ENCODE measurements around the gene PHF2.

DNA sequence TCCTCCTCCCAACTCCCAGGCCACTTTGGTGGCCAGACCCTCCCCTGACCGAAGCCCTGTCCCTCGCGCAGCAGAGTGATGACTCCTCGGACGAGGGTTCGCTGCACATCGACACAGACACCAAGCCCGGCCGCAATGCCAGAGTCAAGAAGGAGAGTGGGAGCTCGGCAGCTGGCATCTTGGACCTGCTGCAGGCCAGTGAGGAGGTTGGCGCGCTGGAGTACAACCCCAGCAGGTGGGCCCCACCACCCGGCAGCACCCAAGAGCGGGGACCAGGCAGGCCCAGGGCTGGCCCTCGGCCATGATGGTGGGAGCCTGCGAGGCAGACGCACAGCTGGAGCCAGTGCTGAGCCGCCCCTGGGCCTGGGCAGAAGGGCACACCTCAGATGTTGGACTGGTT lies 90.6 kb downstream of the PHF2 start:
- TF ChIP-seq, protein P1, sequence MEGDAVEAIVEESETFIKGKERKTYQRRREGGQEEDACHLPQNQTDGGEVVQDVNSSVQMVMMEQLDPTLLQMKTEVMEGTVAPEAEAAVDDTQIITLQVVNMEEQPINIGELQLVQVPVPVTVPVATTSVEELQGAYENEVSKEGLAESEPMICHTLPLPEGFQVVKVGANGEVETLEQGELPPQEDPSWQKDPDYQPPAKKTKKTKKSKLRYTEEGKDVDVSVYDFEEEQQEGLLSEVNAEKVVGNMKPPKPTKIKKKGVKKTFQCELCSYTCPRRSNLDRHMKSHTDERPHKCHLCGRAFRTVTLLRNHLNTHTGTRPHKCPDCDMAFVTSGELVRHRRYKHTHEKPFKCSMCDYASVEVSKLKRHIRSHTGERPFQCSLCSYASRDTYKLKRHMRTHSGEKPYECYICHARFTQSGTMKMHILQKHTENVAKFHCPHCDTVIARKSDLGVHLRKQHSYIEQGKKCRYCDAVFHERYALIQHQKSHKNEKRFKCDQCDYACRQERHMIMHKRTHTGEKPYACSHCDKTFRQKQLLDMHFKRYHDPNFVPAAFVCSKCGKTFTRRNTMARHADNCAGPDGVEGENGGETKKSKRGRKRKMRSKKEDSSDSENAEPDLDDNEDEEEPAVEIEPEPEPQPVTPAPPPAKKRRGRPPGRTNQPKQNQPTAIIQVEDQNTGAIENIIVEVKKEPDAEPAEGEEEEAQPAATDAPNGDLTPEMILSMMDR (conservative IDR thresholded peaks at IDR 0.05; ENCODE audit: low read length) = no peak
- TF ChIP-seq EZH2phosphoT487 (IDR thresholded peaks at IDR 0.05; ENCODE audit: borderline replicate concordance, low read depth, low read length) = no peak
